ENCODE results near the gene FITM2.

The FITM2 gene

GRCh38 chr20:44310664-44311639, at the start of gene FITM2:
TSS of gene FITM2 (minus strand) at chr20:44311202. CDS start at chr20:44311148, 54 bp downstream.
- H3K4me3 ChIP-seq (ENCODE audit: control insufficient read depth, low read depth, low read length) = peak within 1 kb of the TSS; percentile 99
- DNase-seq (ENCODE audit: low read depth) = peak; percentile 83
- peak; percentile 92 for TF ChIP-seq CTCF (IDR thresholded peaks at IDR 0.05; ENCODE audit: control insufficient read depth, insufficient read depth, low read depth, low read length, missing control alignments)

GRCh38 chr20:44360221-44360620, 49.2 kb upstream of the FITM2 start:
- no peak for DNase-seq (ENCODE audit: low read depth)
- no peak for TF ChIP-seq CTCF (IDR thresholded peaks at IDR 0.05; ENCODE audit: control insufficient read depth, insufficient read depth, low read depth, low read length, missing control alignments)
- H3K4me3 ChIP-seq (ENCODE audit: control insufficient read depth, low read depth, low read length) = no peak overlapping the region

- TF ChIP-seq CTCF (IDR thresholded peaks at IDR 0.05; ENCODE audit: control insufficient read depth, insufficient read depth, low read depth, low read length, missing control alignments) = no peak
- DNase-seq (ENCODE audit: low read depth) = no peak
- H3K4me3 ChIP-seq (ENCODE audit: control insufficient read depth, low read depth, low read length) = no peak overlapping the region
Observed at GRCh38 chr20:44358776-44359175, 47.8 kb upstream of the FITM2 start.

- H3K4me3 ChIP-seq (ENCODE audit: control insufficient read depth, low read depth, low read length) = no peak overlapping the region
- DNase-seq (ENCODE audit: low read depth) = no peak
- TF ChIP-seq CTCF (IDR thresholded peaks at IDR 0.05; ENCODE audit: control insufficient read depth, insufficient read depth, low read depth, low read length, missing control alignments) = no peak
Observed at GRCh38 chr20:44357555-44358125, 46.6 kb upstream of the FITM2 start.

- H3K4me3 ChIP-seq (ENCODE audit: control insufficient read depth, low read depth, low read length) = no peak overlapping the region
- TF ChIP-seq CTCF (IDR thresholded peaks at IDR 0.05; ENCODE audit: control insufficient read depth, insufficient read depth, low read depth, low read length, missing control alignments) = no peak
- no peak for DNase-seq (ENCODE audit: low read depth)
Observed at GRCh38 chr20:44357020-44357419, 46.0 kb upstream of the FITM2 start.

GRCh38 chr20:44356353-44356723, 45.3 kb upstream of the FITM2 start:
- no peak for TF ChIP-seq CTCF (IDR thresholded peaks at IDR 0.05; ENCODE audit: control insufficient read depth, insufficient read depth, low read depth, low read length, missing control alignments)
- no peak for DNase-seq (ENCODE audit: low read depth)
- H3K4me3 ChIP-seq (ENCODE audit: control insufficient read depth, low read depth, low read length) = no peak overlapping the region

Measured in AG09309 (cell line).